GM19452 (cell line): Measurements from ENCODE around the gene ADAMTS20.

Source experiments
- ATAC-seq: cut with Tn5 transposase; IDR thresholded peaks from one replicate; pipeline ENCODE4 v1.9.1; 2021; ENCODE audit not compliant: unreplicated experiment

ADAMTS20 gene

GRCh38 chr12:43317156-43317555, 234.8 kb downstream of the ADAMTS20 start:
- no peak for ATAC-seq

- no peak for ATAC-seq
Observed at GRCh38 chr12:43316520-43316919, 235.5 kb downstream of the ADAMTS20 start.

- no peak for ATAC-seq
Observed at GRCh38 chr12:43315961-43316360, 236.0 kb downstream of the ADAMTS20 start.

GRCh38 chr12:43312991-43313505, 239.0 kb downstream of the ADAMTS20 start:
- ATAC-seq = no peak

DNA sequence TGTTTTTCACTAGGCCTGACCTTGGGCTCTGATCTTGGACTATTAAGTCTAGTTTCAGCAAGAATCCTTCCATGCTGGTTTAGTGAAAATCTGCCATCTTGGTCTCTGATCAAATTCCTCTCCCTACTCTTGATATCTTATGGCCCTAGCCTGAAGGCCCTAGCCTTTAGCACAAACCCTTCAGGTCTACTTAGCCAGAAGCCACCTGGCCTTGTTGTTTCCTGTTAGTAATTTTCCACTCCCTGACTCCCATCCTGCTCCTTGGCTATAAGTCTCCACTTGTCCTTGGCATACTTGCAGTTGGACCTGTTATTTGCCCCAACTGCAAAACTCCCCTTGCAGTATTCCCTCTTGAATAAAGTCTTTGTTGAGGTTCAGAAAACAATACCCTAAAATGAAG, 241.4 kb downstream of the ADAMTS20 start:
- no peak for ATAC-seq

- no peak for ATAC-seq
Observed at GRCh38 chr12:43309959-43310358, 242.0 kb downstream of the ADAMTS20 start.

DNA sequence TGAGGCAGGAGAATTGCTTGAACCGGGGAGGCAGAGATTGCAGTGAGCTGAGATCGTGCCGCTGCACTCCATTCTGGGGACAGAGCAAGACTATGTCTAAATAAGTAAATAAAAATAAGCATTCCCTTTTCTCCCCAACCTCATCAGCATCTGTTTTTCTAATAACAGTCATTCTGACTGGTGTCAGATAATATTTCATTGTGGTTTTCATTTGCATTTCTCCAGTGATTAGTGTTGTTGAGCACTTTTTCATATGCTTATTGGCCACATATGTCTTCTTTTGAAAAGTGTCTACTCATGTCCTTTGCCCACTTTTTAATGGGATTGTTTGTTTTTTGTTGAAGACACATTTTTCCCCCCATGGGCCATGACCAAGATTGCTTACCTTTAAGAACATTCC, 243.2 kb downstream of the ADAMTS20 start:
- ATAC-seq = no peak

DNA sequence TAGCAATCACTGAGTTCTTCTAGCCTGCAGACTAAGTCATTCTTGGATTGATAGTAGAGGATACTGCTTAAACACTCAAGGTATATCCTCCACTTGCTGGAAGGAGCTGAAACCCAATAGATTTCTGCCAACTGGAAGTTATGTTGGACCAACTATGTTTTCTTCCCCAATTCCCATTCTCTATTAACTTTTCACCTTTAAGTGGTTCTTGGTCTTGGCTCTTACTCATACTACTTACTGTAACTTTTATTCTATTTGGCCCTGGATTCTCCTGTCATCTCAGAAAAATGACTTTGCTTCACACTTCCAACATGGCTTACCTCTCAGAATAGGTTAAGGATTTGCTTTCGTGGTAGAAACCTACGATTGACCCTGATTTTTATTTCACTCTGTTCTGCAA, 244.9 kb downstream of the ADAMTS20 start:
- ATAC-seq = no peak

GRCh38 chr12:43306066-43306465, 245.9 kb downstream of the ADAMTS20 start:
- no peak for ATAC-seq

GRCh38 chr12:43305065-43305464, 246.9 kb downstream of the ADAMTS20 start:
- no peak for ATAC-seq
